GM21737 (cell line): ENCODE data around the gene TBC1D16.

Experiments
- ATAC-seq: cut with Tn5 transposase; IDR thresholded peaks from one replicate; pipeline ENCODE4 v1.9.1; 2021; ENCODE audit warnings: mild to moderate bottlenecking, moderate library complexity; ENCODE audit not compliant: unreplicated experiment

Gene TBC1D16

DNA sequence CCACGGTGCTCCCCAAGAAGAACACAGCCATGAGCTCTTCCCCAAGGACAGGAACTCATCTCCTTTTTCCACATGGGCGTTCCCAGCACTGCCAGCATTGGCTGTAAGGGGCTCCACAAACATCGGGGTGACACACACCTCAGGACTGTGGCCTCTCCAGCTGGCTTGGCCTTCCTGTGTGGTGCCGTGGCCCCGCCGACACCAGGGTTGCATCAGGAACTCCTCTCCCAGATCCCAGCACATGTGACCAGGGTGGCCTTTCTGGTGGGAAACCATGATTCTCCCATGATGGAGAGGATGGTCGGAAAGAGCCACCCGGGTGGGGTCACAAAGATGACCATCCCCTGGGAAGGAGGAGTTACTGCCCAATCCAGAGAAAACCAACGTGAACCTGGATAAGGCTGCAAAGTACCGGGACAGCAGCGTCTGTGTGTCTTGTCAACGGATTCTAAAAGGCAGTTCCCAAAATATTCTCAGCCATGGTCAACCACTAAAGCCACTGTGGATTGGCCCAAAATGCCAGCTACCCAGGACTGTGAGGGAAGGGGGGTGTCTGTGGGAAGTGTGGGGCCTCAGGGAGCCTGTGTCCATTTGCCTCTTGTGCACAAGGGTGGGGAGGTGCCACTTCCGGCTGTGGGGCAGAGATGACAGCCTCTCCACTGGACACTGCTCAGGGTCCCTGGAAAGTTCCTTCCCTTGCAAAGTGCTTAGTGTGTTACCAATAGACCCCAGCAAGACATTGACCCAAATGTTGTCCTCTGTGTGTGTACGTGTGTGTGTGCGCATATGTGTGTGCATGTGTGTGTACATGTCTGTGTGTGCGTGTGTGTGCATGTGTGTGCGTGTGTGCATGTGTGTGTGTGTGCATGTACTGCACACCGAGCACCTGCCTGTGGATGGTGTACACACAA is 118.4 kb downstream of the TBC1D16 start:
- ATAC-seq, result no peak

DNA sequence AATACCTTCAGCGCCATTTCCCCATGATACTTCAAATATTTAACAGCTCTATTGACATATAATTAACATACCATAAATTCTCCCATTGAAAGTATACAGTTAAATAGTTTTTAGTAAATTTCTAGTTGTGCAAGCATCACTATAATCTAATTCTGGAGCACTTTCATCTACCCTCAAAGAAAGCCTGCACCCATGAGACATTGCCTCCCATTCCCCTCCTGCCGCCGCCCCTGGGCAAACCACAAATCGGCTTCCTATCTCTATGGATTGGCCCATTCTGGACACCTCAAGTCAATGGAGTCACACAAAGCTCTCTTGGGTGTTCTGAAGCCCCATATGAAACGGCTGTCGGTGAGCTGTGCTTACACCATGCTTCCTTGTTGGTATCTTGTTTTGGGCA is 119.2 kb downstream of the TBC1D16 start:
- ATAC-seq, result no peak

DNA sequence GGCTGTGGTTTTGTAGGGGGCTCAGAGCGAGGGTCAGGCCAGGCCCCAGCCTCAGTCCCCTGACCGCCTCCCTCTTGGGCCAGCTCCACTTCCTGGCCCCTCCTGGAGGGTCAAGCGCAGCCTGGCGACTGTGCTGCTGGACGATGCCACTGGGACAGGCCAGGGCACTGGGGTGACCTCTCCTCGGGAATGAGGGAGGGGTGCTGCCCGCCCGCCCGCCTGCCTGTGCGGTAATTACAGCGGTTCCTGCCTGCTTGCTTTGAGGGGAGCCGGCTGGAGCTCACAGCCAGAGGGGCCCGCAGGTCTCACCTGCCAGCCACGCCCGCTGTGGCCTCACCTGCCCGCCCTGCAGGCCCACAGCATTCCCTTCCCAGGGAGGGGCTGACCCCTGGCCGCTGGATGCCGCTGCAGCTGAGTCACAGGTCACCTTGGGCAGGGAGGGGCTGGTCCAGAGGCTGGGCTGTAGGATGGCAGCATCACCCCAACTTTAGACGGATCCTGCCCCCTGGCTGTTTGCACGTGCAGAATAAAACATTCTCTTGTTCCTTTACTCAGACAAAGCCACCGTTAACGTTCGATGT is 119.7 kb downstream of the TBC1D16 start:
- no peak for ATAC-seq

DNA sequence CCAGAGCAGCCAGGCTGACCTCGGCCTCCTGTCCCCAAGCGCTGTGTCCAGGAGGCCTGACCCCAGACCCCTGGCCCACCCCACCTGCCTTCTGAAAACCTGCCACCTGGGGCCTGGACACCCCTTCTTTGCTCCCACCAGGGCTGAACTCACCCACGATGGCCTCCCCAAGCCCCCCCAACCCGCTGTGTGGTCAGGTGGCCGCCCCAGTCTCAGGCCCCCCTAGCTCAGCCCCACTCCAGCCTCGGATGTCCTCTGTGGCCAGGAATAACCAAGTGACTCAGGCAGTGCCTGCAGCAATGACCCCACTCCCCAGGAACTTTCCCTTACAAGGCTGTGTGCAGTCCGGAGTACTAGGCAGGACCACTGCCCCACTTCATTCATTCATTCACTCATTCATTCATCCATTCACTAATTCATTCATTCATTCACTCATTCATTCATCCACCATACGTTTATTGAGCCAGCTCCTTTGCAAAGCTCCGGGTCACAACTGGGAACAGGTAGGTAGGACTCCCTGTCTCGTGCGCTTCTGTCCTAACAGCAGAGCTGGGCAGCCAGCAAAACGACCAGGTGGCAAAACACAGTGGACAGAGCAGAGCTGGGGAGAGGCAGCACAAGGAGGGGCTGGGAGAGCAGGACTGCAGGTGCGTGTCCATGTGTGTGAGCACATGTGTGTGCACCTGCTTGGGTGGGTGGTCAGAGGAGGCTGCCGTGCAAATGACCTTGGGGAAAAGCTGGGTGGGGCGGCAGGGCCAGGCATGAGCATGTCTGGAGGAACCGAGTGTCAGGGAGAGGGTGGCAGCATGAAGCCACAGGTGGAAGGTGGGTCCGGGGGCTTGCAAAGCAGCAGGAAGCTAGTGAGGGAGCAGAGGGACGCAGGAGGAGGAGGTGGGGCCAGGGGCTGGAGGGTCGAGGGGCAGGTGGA is 120.6 kb downstream of the TBC1D16 start:
- ATAC-seq, result no peak

DNA sequence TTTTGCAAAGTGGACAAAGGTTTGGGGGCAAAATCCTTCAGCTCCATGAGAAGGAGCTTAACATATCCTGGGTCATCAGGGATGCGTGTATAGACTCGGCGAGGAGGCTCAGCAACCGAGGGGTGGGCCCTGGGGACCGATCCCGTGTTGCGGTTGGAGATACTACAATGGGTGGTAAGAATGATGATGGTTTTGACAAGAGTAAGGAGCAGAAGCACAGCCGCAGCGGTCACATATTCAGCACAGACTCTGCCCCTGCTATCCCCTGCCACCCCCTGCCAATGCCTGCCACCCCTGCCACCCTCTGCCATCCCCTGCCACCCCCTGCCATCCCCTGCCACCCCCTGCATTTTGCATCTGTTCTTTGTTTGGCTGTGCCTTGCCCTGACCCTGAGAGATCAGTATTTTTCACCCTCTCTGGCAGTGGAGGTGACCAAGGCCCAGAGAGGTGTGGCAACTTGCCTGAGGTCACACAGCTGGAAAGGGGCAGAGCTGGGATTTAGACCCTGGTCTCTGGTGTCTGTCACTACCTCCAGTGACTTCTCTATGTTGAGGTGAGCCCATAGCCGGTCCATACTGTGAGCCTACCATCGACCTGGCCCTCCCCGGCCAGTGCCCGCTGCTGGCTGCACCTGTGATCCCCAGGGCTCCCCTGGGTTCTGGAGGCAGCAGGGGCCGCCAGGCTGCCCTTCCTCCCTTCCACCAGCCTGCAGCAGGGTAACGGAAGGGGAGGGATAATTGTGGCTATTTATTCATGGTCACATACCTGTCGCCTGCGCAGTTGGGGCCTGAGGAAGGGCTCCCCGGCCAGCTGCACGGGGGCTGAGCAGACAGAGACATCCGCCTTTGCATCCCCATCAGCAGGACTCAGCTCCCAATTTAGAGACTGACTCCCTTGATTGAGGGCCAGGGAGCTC is 121.5 kb downstream of the TBC1D16 start:
- ATAC-seq, result no peak

DNA sequence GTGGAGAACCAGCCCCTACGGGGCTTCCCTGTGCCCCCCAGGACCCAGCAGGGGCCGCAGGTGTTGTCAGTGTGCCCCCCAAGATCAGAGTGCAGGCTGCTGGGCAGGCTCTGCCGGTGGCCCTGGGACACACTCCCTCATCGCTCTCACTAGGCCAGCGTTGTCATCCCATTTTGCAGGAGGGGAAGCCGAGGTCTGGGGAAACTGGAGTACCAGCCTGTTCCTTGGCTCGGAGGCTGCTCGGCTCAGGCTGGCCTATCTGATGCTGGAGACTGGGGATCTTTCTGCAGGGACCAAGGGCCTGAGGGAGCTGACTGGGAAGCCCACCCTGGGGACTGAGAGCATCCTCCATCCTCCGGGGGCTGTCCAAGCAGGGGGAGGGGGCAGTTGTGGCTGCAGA is 122.2 kb downstream of the TBC1D16 start:
- no peak for ATAC-seq

DNA sequence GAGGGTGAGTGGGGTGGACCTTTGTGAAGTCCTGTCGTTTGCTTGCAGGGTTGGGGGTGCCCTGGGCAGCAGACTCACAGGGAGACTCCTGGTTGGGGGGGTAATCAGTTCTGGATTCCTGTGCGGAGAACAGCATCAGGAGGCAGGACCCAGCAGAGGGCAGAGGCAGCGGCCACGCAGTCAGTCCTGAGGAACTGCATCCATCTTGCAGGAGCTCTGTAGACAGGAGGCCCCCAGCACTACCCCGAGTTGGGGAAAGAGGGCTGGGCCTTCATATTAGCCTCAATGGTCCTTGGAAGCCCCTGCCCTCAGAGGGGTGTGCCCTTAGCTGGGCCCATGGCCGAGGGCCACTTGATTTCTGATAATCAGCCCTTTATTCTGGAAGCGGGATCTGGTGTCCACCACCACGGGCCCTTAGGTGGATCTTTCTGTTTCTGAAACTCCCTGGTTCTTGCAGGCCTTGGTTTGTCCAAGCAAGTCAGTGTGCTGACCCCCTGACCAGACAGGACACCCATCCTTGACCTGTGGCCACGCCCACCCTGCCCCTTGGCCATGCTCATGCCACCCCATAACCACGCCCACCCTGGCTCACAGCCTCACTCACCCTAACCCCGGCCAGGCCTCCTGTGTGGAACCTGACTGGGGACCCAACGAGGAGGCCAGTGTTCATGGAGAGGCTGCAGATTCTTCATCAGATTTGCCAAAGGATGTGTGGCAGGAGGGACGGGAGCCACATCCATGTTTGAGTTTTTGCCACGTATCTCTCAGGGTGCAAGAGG is 122.9 kb downstream of the TBC1D16 start:
- no peak for ATAC-seq

DNA sequence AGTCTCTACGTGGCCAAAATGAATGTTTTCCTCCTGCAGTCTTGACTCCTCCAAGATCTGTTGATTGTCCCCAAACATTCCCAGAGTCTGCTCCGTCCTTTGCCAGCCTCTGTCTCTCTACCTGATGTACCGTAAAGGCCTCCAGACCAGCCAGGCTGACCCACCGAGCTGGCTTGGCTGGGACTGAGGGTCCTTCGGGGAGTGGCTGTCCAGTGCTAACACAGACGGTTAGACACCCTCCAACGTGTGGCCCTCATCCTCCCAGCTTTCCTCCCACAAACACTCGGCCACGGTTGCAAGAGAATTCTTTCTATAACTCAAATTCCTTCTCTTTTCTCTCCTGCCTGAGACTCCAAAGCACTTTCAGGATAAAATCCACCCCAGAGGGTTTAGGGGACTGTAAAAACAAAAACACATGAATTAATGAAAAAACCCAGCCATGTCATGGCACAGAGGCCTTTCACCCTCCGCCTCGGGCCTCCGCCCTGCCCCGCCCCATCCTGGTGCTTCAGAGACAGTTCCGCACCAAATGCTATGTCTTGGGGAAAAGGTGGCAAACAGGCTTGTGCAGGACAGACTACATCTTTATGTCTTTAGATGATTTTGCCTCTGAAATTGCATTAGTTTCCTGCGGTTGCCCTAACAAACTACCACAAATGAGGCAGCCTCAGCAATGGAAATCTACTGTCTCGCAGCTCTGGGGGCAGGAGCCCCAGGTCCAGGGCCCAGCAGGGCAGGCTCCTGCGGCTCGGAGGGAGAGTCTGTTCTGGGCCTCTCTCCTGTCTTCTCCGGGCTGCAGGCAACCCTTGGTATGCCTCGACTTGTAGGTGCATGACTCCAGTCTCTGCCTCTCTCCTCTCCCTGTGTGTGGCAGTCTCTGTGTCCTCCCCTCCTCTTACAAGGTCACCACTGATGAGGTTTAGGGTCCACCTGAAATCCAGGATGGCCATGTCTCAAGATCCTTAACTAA is 124.0 kb downstream of the TBC1D16 start:
- ATAC-seq, result no peak

DNA sequence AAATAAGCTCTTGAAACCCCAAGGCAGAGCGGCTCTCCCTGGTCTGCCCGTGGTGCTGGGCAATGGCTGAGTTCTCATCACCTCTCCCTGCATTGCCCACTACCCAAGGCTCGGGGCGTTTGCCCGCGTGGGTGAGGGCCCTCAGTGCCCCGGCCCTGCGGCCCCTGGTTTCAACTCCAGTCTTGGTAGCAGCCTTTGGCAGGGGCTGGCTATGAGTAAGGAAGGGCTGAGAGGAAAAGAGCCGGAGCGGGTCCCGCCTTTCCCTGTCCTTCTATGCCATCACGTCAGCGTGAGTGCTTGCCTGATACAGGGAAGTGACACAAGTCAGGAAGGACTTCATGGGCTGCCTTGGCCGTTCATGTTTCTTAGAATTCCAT is 124.7 kb downstream of the TBC1D16 start:
- ATAC-seq, result no peak

DNA sequence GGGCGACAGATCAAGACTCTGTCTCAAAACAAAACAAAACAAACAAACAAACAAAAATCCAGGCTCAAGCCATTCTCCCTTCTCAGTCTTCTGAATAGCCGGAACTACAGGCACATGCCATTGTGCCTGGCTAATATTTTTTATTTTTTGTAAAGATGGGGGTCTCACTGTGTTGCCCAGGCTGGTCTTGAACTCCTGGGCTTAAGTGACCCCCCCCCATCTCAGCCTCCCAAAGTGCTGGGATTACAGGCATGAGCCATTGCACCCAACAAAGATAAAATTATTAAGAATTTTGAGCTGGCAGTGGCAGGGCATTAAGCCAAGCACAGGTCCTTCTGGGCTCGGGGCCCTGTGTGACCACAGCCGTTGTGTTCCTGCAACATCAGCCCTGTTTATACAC is 126.6 kb downstream of the TBC1D16 start:
- no peak for ATAC-seq

DNA sequence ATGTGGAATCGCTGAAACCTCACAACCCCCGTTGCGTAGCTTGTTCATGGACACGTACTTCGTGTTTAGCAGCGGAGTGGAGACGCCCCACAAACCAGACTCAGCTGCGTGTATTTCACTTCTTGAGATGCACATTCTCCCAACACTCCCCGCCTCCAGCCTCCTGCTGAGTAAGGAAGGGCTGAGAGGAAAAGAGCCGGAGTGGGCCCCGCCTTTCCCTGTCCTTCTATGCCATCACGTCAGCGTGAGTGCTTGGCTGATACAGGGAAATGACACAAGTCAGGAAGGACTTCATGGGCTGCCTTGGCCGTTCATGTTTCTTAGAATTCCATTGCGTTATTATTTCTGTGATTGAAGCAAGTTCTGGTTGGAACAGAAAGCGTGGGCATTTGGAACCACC is 127.8 kb downstream of the TBC1D16 start:
- ATAC-seq, result no peak

DNA sequence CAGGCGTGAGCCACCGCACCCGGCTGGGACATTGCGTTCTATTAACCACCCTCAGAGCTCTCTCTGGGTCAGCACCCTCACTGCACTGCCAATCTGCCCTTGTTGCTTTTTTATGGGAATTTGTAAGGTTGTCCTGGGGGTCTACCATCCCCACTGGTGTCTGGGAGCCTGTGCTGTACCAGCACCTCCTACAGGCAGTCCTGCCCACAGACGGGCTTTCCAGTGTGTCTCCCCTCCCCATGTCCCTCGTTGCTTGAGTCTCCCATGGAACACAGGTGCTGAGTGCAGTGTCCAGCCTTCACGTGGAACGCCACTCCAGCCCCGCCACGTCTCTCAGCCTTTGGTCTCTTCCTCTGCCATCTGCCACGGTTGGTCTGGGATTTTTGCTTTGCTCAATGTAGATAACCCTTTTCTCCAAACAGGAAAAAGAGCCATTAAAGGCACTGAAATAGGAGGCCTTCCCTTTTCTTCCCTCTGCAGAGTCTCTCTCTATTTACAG is 128.4 kb downstream of the TBC1D16 start:
- no peak for ATAC-seq

DNA sequence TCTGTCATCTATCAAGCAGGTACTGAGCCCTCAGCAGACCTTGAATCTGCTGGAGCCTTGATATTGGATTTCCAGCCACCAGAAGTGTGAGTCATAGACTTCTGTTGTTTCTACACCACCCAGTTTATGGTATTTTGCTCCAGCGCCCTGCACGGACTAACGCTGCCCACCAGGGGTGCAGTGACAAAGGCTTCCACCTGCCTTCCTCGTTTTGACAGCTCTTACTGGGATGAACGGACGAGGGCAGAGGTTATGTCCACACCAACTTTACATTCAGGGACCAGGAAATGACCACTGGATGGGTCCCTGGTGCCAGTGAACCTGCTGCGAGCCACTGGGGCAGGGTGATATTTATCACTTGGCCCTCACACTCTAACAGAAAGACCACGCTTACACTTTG is 129.8 kb downstream of the TBC1D16 start:
- ATAC-seq, result no peak

DNA sequence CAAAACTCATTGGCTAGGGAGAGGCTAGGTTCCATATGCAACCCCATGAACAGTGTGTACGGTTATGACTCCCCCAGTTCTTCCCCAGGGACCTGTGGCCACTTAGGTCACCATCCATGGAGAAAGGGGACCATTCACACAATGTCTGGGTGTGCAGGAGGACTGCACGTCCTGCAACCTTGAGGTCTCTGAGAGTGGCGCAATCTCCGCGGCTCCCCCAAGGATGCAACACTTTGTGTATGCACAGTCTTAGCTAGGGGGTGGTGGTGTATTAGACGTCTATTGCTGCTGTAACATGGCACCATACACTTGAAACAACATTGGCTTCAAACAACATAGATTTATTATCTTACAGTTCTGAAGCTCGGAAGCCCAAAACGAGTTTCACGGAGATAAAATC is 130.8 kb downstream of the TBC1D16 start:
- no peak for ATAC-seq

DNA sequence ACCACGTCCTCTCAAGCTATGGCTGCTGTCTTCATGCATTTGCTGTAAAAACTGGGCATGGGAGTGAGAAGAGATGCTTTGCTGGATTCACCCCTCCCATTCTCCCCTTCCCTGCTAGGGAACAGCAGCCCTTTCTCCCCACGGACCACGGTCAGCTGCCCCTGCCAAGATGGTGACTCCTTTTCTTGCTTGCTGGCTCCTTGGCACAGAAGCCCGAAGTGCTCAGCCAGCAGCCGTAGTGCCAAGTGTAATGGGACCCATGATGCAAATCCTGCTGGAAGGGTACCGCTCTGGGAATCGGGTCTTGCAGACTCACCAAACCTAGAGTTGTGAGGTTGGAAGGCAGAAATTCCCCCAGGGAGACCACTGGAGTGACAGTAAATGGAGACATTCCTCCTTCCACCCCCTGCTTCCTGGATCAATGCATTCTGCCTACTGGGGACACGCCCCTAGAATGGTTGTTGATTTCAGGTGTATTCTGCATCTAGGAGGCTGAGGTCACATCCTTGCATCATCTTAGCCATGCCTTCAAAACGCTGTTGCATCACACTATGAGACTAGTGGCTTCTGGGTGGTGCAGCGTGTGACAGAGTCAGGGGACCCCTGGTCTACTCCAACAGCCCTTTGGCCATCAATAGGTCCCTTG is 133.4 kb downstream of the TBC1D16 start:
- no peak for ATAC-seq

DNA sequence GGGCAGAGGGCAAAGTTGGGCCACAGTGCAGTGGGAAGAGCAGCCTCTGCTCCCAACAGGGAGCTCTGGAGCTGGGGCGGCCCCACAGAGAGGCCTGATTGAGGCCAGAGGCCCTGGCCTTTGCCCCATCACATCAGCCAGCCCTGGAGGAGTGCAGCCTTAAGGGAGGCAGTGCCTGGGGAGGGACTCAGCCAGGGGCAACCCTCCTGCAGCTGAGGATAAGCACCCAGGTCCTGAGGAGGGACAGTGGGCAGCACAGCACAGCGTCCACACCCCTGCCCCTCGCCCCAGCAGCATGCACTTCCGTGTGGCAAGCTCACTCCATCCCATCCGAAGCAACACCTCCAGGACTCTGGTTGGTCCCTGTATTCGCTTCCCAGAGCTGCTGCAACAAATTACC is 134.5 kb downstream of the TBC1D16 start:
- ATAC-seq, result no peak

DNA sequence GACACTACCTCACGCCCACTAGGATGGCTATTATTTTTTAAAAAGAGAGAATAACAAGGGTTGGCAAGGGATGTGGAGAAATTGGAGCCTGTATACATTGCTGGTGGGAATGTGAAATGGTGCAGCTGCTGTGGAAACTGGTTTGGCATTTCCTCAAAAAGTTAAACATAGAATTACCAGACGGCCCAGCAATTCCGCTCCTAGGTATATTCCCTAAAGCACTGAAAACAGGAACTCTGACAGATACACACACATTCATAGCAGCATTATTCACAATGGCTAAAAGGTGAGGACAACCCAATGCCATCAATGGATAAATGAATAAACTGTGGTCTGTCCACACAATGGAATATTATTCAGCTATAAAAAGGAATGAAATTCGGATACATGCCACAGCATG is 136.1 kb downstream of the TBC1D16 start:
- no peak for ATAC-seq
